ENCODE data around the gene RAPGEF4. TPM values are rescaled to one million over a fixed set of nuclear protein-coding genes. Genes with fewer than 3 reads are reported as not detected.

The RAPGEF4 gene
- 1.3 and 1.5 TPM in 2 replicates for total RNA-seq

GRCh38 chr2:172735582-172736423, at the start of gene RAPGEF4:
TSS of gene RAPGEF4 (plus strand) at chr2:172735845. CDS start at chr2:172735984, 139 bp downstream.

DNA sequence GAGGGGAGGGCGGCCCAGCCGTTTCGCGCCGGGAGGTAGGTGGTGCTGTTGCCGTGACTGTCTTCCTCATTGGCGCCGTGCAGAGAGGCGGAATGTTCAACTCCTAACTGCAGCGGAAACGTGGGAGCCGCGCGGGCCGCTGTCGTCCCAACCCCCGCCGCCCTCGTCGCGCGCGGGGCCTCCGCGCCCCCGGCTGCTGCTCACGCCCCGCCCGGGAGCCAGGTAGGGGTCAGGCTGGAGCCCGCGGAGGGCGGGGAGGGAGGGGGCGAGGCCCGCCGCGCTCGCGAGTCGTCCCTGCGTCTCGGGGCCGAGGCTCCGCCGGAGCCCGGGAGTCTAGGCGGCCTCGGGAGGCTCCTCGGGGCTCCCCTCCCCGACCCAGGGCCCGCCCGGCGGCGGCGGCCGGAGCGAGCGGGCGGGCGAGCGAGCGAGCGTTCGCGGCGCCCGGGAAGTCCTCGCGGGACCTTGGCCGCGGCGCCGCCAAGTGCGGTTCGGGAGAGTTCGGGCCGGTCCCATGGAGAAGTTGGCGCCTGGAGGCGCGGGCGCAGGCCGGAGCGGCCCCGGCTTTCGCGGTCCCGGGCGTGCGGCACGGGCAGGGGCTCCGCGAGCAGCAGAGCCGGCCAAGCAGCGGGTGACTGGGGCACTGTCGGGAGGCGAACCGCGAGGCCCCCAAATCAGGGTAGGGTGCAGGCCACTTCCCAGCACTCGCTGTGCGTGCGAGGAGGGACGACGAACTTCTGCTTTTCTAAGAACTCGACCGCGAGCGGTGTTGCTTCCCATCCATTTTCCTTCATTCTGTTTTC, 340.3 kb downstream of the RAPGEF4 start, which contains the start of gene MAP3K20:
MAP3K20 (plus strand) TSS at position 66 of the 800 bp plus-strand sequence. CDS start 15,186 bp downstream, outside the sequence.

Other genes with a start within 250 kb of the RAPGEF4 start
- 11.0 and 18.8 TPM in 2 replicates for gene PDK1, start 179.8 kb upstream of the RAPGEF4 start, total RNA-seq